ENCODE results near the gene CCDC34.

The CCDC34 gene

DNA sequence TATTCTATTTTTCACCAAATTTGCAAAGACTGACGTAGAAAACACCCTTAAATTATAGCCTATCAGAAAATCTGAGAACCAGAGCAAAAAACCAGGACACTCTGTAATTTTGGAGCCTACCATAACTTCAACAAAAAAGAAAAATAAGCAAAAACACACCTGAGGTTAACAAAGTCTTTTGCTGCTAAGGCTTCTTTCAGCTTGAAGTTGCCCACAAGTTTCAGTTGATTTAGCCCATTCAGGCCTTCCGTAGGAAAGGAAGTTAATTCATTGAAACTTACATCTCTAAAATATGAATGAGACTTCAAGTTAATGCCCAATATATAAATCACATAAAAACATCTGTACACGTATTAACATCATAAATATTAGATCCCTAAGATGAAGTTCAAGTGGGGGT, 10.4 kb upstream of the CCDC34 start:
- intact Hi-C loops (cut with DNase I) = no loop called here
- DNase-seq = no peak

GRCh38 chr11:27372164-27372563, 9.1 kb upstream of the CCDC34 start:
- intact Hi-C loops (cut with DNase I) = no loop called here

GRCh38 chr11:27371489-27371888, 8.5 kb upstream of the CCDC34 start:
- no peak for DNase-seq
- intact Hi-C loops (cut with DNase I) = no loop called here

More at GRCh38 chr11:27372164-27372563, 9.1 kb upstream of the CCDC34 start:
- DNase-seq = no peak

DNA sequence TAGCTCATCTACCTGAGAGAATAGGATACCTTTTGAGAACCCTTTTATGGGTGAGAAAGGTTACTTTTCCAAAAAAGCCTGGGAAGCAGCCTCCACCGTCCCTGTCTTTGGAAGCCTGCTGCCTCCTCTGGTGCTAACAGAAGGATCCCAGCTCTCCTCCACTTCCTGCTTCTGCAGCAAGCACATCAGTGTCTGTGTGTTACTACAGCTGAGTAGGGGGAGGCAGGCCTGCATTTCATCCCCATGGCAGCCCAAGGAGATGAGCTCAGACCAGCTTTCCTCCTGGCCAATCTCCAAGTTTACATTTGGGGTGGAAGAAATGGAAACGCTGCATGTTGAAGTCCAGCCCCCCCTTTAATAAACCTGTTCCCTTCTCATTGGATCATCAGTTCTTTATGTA, 7.4 kb upstream of the CCDC34 start:
- intact Hi-C loops (cut with DNase I) = no loop called here
- no peak for DNase-seq

GRCh38 chr11:27367881-27368280, 4.9 kb upstream of the CCDC34 start:
- intact Hi-C loops (cut with DNase I) = loop anchor here (10.0 kb wide), 1 partner anchor 107 kb away; the partner anchor contains the start of gene LGR4
- no peak for DNase-seq

- intact Hi-C loops (cut with DNase I) = loop anchor here (10.0 kb wide), 1 partner anchor 111 kb away; the partner anchor contains the start of gene LGR4
- DNase-seq = no peak
Observed at GRCh38 chr11:27363576-27364117, 632 bp upstream of the CCDC34 start.

DNA sequence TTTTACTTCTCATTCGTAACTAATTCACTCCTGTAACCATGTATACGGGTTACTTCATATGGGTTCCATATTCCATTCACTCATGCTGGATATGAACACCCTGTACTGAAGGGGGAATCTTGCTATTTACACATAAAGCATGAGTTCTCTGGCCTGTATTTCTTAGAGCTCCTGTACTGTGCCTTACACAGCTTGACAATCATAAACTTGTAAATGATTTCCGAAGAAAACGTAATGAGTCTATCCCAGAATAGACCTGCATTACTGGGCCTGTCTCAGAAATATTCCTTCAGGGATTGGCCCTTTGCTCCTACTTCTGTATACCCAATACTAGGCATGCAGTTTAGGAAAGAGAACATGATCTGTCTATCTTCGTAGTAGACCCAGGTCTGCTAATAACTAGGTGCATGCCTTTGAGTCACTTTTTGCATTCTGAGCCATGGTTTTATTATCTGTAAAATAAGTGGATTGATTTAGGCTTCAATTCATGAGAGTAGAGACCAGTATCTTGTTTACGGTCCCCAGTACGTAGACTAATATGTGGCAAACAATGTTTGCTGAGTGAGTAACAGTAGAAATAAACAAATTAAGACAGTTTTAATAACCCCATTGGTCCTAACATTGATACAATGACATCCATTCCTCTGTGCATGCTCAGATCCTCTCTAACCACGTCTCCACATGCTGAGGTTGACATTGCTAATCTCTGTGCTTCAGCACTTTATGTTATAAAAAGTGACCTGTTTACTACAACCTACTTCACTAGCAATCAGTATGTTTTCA, 1.2 kb downstream of the CCDC34 start:
- intact Hi-C loops (cut with DNase I) = loop anchor here (10.0 kb wide), 1 partner anchor 113 kb away; the partner anchor contains the start of gene LGR4
- DNase-seq = peak in 1 of 42 donors; percentile 16

- intact Hi-C loops (cut with DNase I) = no loop called here
- DNase-seq = no peak
Observed at GRCh38 chr11:27358296-27358695, 4.7 kb downstream of the CCDC34 start.

DNA sequence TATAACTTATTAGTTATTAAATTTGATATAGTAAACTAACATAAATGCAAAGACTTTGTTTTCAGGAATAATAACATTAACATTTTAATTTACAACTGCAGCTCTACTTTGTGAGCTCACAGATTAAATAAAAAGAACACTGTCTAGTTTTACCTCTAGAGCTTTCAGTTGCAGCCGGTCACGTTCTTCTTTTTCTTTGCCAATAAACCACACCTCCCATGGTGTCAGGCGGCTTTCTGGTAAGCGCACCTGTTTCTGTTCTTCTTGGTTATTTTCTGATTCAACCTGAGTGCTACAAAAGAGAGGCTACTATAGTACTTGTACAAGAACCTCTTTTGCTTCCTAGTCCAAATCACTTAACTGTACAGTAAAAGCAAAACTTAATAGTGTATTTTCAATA, 5.8 kb downstream of the CCDC34 start:
- no peak for DNase-seq

DNA sequence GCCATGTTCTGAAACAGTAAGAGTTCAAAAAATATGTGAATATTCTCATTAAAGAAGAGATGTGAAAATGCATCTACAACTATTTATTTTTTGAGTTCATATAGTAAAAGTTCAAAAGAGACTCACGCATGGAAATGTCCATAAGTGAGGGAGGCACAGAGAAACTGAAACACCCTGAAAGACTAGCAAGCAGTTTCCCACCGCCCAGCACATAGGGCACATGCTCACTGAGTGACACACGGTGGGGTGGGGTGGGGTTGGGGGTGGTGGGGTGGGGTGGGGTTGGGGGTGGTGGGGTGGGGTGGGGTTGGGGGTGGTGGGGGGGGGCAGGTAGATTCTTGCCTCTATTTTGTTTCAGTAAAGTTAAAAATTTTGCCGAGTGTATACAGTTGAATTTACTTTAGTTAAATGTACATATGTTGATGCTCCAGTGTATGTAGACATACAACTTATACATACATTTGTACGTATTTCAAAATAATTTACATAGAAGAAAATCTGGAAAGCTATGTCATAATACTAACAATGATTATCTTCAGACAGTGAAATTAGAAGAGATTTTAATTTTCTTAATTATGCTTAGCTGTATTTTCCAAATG, 6.3 kb downstream of the CCDC34 start:
- DNase-seq = no peak
- intact Hi-C loops (cut with DNase I) = no loop called here

More for the DNA sequence above, 5.8 kb downstream of the CCDC34 start:
- intact Hi-C loops (cut with DNase I) = no loop called here

DNA sequence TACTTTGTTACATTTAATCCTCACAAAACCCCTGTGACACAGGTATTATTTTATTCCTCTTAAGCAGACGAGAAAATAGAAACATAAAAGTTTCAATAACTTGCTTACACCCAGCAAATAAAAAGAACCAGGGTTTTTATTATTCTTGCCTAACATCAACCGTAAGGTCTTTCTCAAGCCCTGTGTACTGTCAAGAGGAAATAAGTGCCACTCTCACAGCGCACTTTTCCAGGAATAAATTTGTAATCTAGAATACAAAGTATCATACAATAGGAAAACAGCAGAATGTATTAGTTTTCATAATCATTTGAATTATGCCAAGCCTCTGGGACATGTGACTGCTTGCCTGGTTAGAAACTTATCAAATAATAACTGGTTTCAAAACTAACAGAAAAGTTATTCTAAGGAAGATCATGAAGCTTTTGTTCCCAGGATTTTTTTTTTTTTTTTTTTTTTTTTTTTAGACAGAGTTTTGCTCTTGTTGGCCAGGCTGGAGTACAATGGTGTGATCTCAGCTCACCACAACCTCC, 7.4 kb downstream of the CCDC34 start:
- intact Hi-C loops (cut with DNase I) = no loop called here
- no peak for DNase-seq

- intact Hi-C loops (cut with DNase I) = no loop called here
- no peak for DNase-seq
Observed at GRCh38 chr11:27354359-27354965, 8.6 kb downstream of the CCDC34 start.

- DNase-seq = no peak
- intact Hi-C loops (cut with DNase I) = no loop called here
Observed at GRCh38 chr11:27353593-27354358, 9.2 kb downstream of the CCDC34 start.

DNA sequence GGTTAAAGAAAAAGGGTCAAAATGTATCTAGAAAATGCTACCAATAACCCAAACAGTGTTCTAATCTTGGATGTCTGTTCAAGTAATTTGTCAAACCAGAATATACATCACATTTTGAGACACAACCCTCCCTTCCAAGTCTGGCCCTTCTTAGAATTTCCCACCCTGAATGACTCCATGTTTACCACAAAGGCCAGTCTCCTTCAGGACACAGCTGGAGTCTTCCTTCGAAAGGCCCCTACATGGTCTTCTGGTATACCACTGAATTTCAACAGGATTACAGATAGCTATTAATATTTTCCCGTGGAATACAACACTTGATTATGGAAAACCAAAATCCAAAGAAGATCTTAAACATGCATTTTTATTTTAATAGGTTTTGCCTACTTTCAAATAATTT, 10.2 kb downstream of the CCDC34 start:
- no peak for DNase-seq
- intact Hi-C loops (cut with DNase I) = no loop called here

GRCh38 chr11:27350511-27350910, 12.5 kb downstream of the CCDC34 start:
- intact Hi-C loops (cut with DNase I) = no loop called here
- no peak for DNase-seq

GRCh38 chr11:27349919-27350318, 13.1 kb downstream of the CCDC34 start:
- intact Hi-C loops (cut with DNase I) = no loop called here
- DNase-seq = no peak

GRCh38 chr11:27348340-27348873, 14.6 kb downstream of the CCDC34 start:
- DNase-seq = no peak
- intact Hi-C loops (cut with DNase I) = no loop called here

All from head of caudate nucleus (tissue), 42 donors.